K562 (cell line): ENCODE results near the gene ZNF512B. TPM values are rescaled to one million over a fixed set of nuclear protein-coding genes. Genes with fewer than 3 reads are reported as not detected.
"Not testable (repeated sequence)": the region's sequence is repeated elsewhere in the genome, so short reads cannot be mapped to it uniquely, and the experiment has no call there.

Experiments used
- ATAC-seq: fragments of 200-7000 bp; cut with Tn5 transposase; 3 replicates; pipeline ENCODE4 v1.9.1; 2020; ENCODE audit warnings: moderate library complexity
- BruUV-seq: library from RNA; stranded (reverse); fragments of 400-500 nt; replicated peaks from 2 replicates; lab custom pipeline; 2021; lab: Mats Ljungman, UMichigan
- CTCF ChIA-PET: fragments of 300-600 bp; formaldehyde crosslinking; extraction: SDS; loops from one replicate; lab custom pipeline; 2021; ENCODE audit warnings: low intra/inter-chr PET ratio; lab: Yijun Ruan, JAX
- POLR2A ChIA-PET: fragments of 300-600, 350-650 bp; sonication (Branson Sonifier 250); formaldehyde crosslinking; extraction: SDS; loops from one replicate; lab custom pipeline; 2021; ENCODE audit warnings: antibody characterized with exemption, inconsistent platforms; lab: Yijun Ruan, JAX
- DNase-seq, 4 experiments: peaks; one replicate each; pipeline versions ENCODE4 v3.0.0 to v3.0.0-alpha.2; 2011 to 2018; ENCODE audit warnings: low spot score in 3 of 4, mixed read lengths in 3 of 4; ENCODE audit errors: extremely low read depth in 1 of 4
- FAIRE-seq: peaks from 2 replicates; lab custom pipeline; 2011; peaks lifted over from hg19 to GRCh38; lab: Jason Lieb, UNC
- H2AFZ ChIP-seq: 2 replicates; pipeline ENCODE4 v1.6.0; 2011; ENCODE audit warnings: low read depth, low read length, control low read depth, inconsistent platforms
- H3K27ac ChIP-seq: fragments of 200-600 bp; 3 replicates; pipeline ENCODE4 v1.8.0; 2011; ENCODE audit warnings: low read depth, mild to moderate bottlenecking, control low read depth, inconsistent platforms, low read length, moderate library complexity, mixed read lengths; ENCODE audit errors: extremely low read depth
- H3K27me3 ChIP-seq, 2 experiments: fragments of 300-600 bp in 1 of 2; 2 replicates in 1 of 2; 3 replicates in 1 of 2; pipeline versions ENCODE4 v1.6.0 to v1.8.0; 2011; ENCODE audit warnings: inconsistent platforms in 2 of 2, low read length in 2 of 2, mild to moderate bottlenecking in 1 of 2, mixed read lengths in 1 of 2, moderate library complexity in 1 of 2; ENCODE audit not compliant: control insufficient read depth in 2 of 2, insufficient read depth in 2 of 2
- H3K36me3 ChIP-seq: fragments of 300-600 bp; 3 replicates; pipeline ENCODE4 v1.8.0; 2011; ENCODE audit warnings: mild to moderate bottlenecking, low read length, inconsistent platforms; ENCODE audit not compliant: control insufficient read depth, insufficient read depth
- H3K4me1 ChIP-seq, 2 experiments: fragments of 200-600 bp in 1 of 2; replicated peaks in 1 of 2; 2 replicates in 1 of 2; 3 replicates in 1 of 2; pipeline versions ENCODE4 v1.5.1 to v1.8.0; 2011; ENCODE audit warnings: inconsistent platforms in 2 of 2, low read length in 2 of 2, mild to moderate bottlenecking in 1 of 2, mixed read lengths in 1 of 2, moderate library complexity in 1 of 2; ENCODE audit not compliant: control insufficient read depth in 2 of 2, insufficient read depth in 2 of 2
- H3K4me2 ChIP-seq: 2 replicates; pipeline ENCODE4 v1.6.1; 2011; ENCODE audit warnings: low read length, control low read depth, inconsistent platforms, mixed read lengths; ENCODE audit not compliant: insufficient read depth
- H3K4me3 ChIP-seq: fragments of 200-600 bp; sonication (generic), shearing (Covaris generic); 2 replicates; pipeline ENCODE4 v1.5.1; 2016; ENCODE audit warnings: control low read depth, inconsistent platforms
- H3K79me2 ChIP-seq: fragments of 200-600 bp; 3 replicates; pipeline ENCODE4 v1.8.0; 2011; ENCODE audit warnings: low read length, inconsistent platforms; ENCODE audit not compliant: control insufficient read depth, insufficient read depth
- H3K9ac ChIP-seq, 2 experiments: 2 replicates each; pipeline versions ENCODE4 v1.6.0 to v1.6.1; 2011; ENCODE audit warnings: low read depth in 2 of 2, low read length in 2 of 2, control low read depth in 1 of 2, inconsistent platforms in 1 of 2, mild to moderate bottlenecking in 1 of 2, mixed read lengths in 1 of 2; ENCODE audit not compliant: insufficient read depth in 1 of 2
- H3K9me1 ChIP-seq: one replicate; pipeline ENCODE4 v1.6.0; 2011; ENCODE audit warnings: inconsistent platforms, mild to moderate bottlenecking, low read length, moderate library complexity; ENCODE audit not compliant: control insufficient read depth, insufficient read depth
- H3K9me3 ChIP-seq: replicated peaks from 2 replicates; pipeline ENCODE4 v1.5.1; 2011; ENCODE audit warnings: low read depth, low read length, inconsistent platforms; ENCODE audit not compliant: control insufficient read depth, insufficient read depth
- H4K20me1 ChIP-seq: replicated peaks from 2 replicates; pipeline ENCODE4 v1.6.1; 2011; ENCODE audit warnings: low read length, inconsistent platforms, mixed read lengths; ENCODE audit not compliant: control insufficient read depth, insufficient read depth
- EGR1 ChIP-seq: fragments of 450-650 bp; conservative IDR thresholded peaks from 2 replicates; pipeline ENCODE4 v1.6.1; 2017; ENCODE audit warnings: mild to moderate bottlenecking
- ELK3 ChIP-seq: fragments of 450-650 bp; formaldehyde crosslinking; IDR thresholded peaks from 2 replicates; pipeline ENCODE4 v1.4.0; 2020; ENCODE audit warnings: mild to moderate bottlenecking
- MECOM ChIP-seq: fragments of 250-450 bp; sonication (Bioruptor Pico); IDR thresholded peaks from 2 replicates; pipeline ENCODE4 v1.8.0; 2022; ENCODE audit warnings: inconsistent platforms
- PHB ChIP-seq: fragments of 250-450 bp; sonication (Bioruptor Pico); IDR thresholded peaks from 2 replicates; pipeline ENCODE4 v1.5.0; 2021
- WGBS: fragments of 100-300 bp; shearing (Covaris generic); methylation state at CpG from one replicate; pipeline ENCODE4 v1.1.6; 2016; ENCODE audit warnings: low coverage, mixed read lengths; ENCODE audit not compliant: insufficient coverage; ENCODE audit errors: missing lambda C conversion rate; 5-methylcytosine and 5-hydroxymethylcytosine counted together
- in situ Hi-C: fragments of 300-500 bp; cut with MboI; formaldehyde crosslinking; loops from 4 replicates; pipeline ENCODE4 v1.15.0; 2018; ENCODE audit warnings: inconsistent platforms, mixed read lengths
- intact Hi-C: fragments of 100-400 bp; cut with micrococcal nuclease; formaldehyde crosslinking; loops from 2 replicates; pipeline ENCODE4 v1.14.2; 2022
- polyA plus RNA-seq, 8 experiments: library from polyadenylated mRNA; depleted of rRNA in 4 of 8; stranded (reverse) in 5 of 8; unstranded in 3 of 8; fragments of >200 nt; fragmentation: Nextera tagmentation in 2 of 8; fragmentation: Illumina TruSeq in 1 of 8; extraction: Ambion mirVana in 2 of 8; extraction: Trizol in 1 of 8; gene quantifications; 2 replicates each; pipeline versions ENCODE4 v1.2.1 to v1.2.3, GENCODE V29; 2011 to 2014; ENCODE audit warnings: inconsistent platforms in 1 of 8, missing spikeins in 1 of 8
- total RNA-seq, 7 experiments: library from RNA; depleted of rRNA in 6 of 7; stranded (reverse); fragments of >200 nt in 6 of 7; fragmentation: Illumina TruSeq in 2 of 7; extraction: Trizol in 2 of 7; gene quantifications; 2 replicates each; pipeline versions ENCODE4 v1.2.1 to v1.2.3, GENCODE V29; 2011 to 2021; ENCODE audit warnings: low replicate concordance in 1 of 7

ZNF512B gene
- total and polyA plus RNA-seq, 9 of the 15 experiments (the other 6 are each of a cell fraction or from before 2014, with no cell fraction given): 0.01 to 27.8 (median 8.2) TPM

DNA sequence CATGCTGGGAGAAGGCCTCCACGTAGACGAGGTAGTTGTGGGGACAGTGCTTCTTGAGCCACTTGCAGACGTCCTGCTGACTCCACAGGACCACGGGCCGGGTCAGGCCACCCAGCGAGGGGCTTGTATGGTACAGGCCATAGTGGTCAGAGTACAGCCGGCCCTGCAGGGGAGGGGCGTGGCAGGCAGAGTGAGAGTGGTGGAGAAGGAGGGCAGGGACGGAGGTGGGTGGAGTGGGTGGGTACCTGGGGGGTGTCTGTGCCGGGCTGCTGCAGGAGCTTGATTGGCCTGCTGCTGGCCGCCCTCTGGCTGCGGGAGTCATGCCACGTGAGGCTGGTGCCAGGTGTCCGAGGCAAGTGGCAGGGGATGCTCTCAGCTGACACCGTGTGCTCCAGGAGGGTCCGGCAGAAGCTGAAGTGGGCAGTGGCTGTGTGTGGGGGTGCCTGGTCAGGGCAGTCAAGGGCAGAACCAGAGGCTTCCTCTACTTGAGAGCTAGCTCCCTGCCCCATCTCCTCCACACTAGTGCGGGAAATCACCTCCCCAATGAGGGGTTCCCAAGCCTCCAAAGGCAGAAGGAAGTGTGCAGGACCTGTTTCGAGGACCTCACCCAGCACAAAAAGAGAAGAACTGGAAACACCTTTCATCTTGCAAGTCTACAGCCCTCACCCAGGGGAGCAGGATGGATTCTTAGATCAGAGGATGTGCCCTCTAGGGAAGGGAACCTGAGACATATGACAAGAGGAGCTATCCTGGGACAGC lies 7.4 kb upstream of the ZNF512B start:
- no peak overlapping the region for H3K4me3 ChIP-seq
- in situ Hi-C loops: no loop called here
- peaks cover 3% of the 10 kb centered on the region for H3K9me1 ChIP-seq
- 0 out of 3 replicates have a peak overlapping the region, but pooled peaks have one; percentile 11 for H3K27ac ChIP-seq
- H3K4me1 ChIP-seq: peaks cover 30 to 70% of the 10 kb centered on the region in 2 experiments
- ATAC-seq (no peak), DNase-seq (no peak), FAIRE-seq (peak; percentile 40)
- no TSS peak for BruUV-seq
- H4K20me1 ChIP-seq: no peaks in the 10 kb centered on the region
- 0 out of 2 replicates have a peak, but pooled peaks have one; percentile 46 for TF ChIP-seq EGR1
- no peak for TF ChIP-seq MECOM (CRISPR knock-in tag)
- no peak for TF ChIP-seq PHB
- TF ChIP-seq ELK3 (CRISPR knock-in tag): no peak
- CTCF ChIA-PET: no interaction called here
- 76% methylated on average over 11 of the region's 18 CpGs for WGBS
- POLR2A ChIA-PET: interaction anchor here (0.6 kb wide), 2 partner anchors 8 to 83 kb away, joined by 3 read pairs; no protein-coding TSS in a partner anchor
- H3K36me3 ChIP-seq: peaks cover 11% of the 10 kb centered on the region; the same call in 1 of the 3 replicates
- H3K79me2 ChIP-seq: peaks cover 18% of the 10 kb centered on the region
- intact Hi-C loops: loop anchor here (5.0 to 10.0 kb wide), 3 partner anchors 75 to 192 kb away; partner anchors contain the start of genes ABHD16B and TPD52L2
- H3K9ac ChIP-seq: peak overlapping the region in 1 of 2 experiments; percentile 71; a peak in 2 of 4 replicates
- peak overlapping the region; percentile 37; the same call in 1 of the 2 replicates for H2AFZ ChIP-seq
- H3K9me3 ChIP-seq: no peaks in the 10 kb centered on the region
- no peaks in the 10 kb centered on the region for H3K27me3 ChIP-seq
- H3K4me2 ChIP-seq: peak overlapping the region; percentile 74

GRCh38 chr20:63976511-63976910 lies 6.8 kb upstream of the ZNF512B start:
- CTCF ChIA-PET, H3K27me3 ChIP-seq, H3K9me1 ChIP-seq, H3K4me2 ChIP-seq, H2AFZ ChIP-seq, H3K4me3 ChIP-seq, H4K20me1 ChIP-seq, BruUV-seq, POLR2A ChIA-PET, DNase-seq, H3K9me3 ChIP-seq, FAIRE-seq, in situ Hi-C loops, ATAC-seq, H3K27ac ChIP-seq: not testable (repeated sequence)
- peaks cover 11% of the 10 kb centered on the region for H3K79me2 ChIP-seq
- peaks cover 11% of the 10 kb centered on the region; the same call in 1 of the 3 replicates for H3K36me3 ChIP-seq
- 65% methylated on average over 7 of the region's 7 CpGs for WGBS
- peaks cover 26 to 70% of the 10 kb centered on the region in 2 experiments for H3K4me1 ChIP-seq
- intact Hi-C loops: loop anchor here (5.0 to 10.0 kb wide), 3 partner anchors 76 to 192 kb away; partner anchors contain the start of genes ABHD16B and TPD52L2
- 0 out of 4 replicates have a peak overlapping the region, but pooled peaks of 1 of the 2 experiments have one; percentile 43 for H3K9ac ChIP-seq
